RWPE1 (cell line): Measurements from ENCODE around the gene ATXN2.
A peak's percentile ranks its signal among the peaks of the same experiment; 100 is the strongest.

ENCODE experiments used
- CTCF ChIA-PET: fragments of 350-600 bp; sonication (Branson Sonifier 250); formaldehyde crosslinking; extraction: SDS; loops from one replicate; lab custom pipeline; 2021; lab: Yijun Ruan, JAX
- POLR2A ChIA-PET: fragments of 400-600 bp; formaldehyde crosslinking; extraction: SDS; loops from one replicate; lab custom pipeline; 2020; ENCODE audit warnings: antibody characterized with exemption; ENCODE audit not compliant: low non-redundant PET; lab: Yijun Ruan, JAX
- DNase-seq: peaks from one replicate; pipeline ENCODE4 v3.0.0; 2012; ENCODE audit warnings: low spot score
- H3K27ac ChIP-seq: fragments of 450-650 bp; 2 replicates; pipeline ENCODE4 v1.5.1; 2017
- TF ChIP-seq, protein P1 (sequence below): fragments of 450-650 bp; conservative IDR thresholded peaks from 2 replicates; pipeline ENCODE4 v1.5.1; 2017; ENCODE audit warnings: low read depth, mild to moderate bottlenecking

The ATXN2 gene

DNA sequence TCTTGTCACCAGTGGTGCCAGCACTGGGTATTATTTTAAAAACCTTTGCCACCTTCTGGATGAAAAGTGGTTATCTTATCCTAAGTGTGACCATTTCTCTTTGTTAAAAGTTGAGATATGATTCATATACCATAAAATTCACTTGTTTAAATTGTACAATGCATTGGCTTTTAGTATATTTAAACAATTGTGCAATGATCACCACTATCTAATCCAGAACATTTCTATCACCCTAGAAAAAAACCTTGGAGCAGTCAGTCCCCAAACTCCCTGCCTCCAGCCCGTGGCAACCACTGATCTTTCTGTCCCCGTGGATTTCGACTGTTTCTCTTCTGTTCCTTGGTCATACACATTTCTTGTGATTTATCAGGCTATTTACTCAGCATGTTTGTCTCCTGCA, 165.1 kb downstream of the ATXN2 start:
- ChIA-PET CTCF (interaction anchor here (2.2 to 2.8 kb wide), 2 partner anchors 17 to 37 kb away, joined by 8 to 10 read pairs; no protein-coding TSS in a partner anchor), POLR2A (no interaction called here)
- TF ChIP-seq, protein P1, sequence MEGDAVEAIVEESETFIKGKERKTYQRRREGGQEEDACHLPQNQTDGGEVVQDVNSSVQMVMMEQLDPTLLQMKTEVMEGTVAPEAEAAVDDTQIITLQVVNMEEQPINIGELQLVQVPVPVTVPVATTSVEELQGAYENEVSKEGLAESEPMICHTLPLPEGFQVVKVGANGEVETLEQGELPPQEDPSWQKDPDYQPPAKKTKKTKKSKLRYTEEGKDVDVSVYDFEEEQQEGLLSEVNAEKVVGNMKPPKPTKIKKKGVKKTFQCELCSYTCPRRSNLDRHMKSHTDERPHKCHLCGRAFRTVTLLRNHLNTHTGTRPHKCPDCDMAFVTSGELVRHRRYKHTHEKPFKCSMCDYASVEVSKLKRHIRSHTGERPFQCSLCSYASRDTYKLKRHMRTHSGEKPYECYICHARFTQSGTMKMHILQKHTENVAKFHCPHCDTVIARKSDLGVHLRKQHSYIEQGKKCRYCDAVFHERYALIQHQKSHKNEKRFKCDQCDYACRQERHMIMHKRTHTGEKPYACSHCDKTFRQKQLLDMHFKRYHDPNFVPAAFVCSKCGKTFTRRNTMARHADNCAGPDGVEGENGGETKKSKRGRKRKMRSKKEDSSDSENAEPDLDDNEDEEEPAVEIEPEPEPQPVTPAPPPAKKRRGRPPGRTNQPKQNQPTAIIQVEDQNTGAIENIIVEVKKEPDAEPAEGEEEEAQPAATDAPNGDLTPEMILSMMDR, result no peak
- H3K27ac ChIP-seq, result no peak overlapping the region
- no peak for DNase-seq

GRCh38 chr12:111431772-111432171, 167.3 kb downstream of the ATXN2 start:
- H3K27ac ChIP-seq, result peak overlapping the region; percentile 85

DNA sequence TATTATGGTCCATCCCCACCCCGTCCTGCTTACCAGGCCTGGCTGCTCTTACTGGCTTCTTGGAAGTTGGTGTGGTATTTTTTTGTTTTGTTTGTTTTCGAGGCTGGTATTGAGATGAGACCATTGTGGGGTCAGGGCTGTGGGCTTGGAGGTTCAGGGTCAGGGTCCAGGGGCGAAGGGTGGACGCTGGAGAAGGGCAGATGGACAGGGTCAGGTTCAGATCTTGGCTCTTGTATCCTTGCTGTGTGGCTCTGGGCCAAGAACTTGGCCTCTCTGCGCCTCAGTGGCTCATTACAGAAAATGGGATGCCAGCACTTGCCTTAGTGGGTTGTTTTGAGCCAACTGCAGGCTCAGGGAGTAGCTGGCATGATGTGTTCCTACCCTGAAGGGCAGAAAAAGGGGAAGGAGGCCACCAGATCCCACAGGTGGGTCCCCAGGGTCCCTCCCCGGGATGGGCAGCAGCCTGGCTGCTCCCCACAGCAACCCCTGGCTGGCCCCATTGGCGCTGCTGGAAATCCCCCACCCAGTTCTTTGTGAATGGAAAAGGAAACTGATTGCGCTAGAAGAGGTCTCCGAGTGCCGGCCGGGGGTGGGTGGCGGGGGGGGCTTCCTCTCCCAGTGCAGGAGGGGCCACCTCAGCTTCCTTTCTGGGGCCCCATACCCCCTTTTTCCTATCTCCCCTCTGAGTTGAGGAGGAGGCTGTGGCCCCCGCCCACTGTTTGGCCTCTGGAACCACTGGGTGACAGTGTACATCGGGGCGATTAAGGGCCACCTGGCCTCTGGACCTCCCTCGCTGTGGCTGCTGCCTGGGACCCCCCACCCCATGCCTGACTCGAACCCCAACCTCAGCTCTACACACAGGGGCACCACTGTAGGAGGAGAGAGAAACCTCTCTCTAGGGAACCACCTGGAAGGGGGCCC, 168.4 kb downstream of the ATXN2 start:
- no peak for DNase-seq
- CTCF ChIA-PET, result interaction anchor here (0.6 to 2.7 kb wide), 3 partner anchors 21 to 864 kb away, joined by 3 to 6 read pairs (median 3); no protein-coding TSS in a partner anchor
- POLR2A ChIA-PET, result no interaction called here
- H3K27ac ChIP-seq, result peak overlapping the region; percentile 85
- TF ChIP-seq, protein P1, result no peak

More at GRCh38 chr12:111431772-111432171, 167.3 kb downstream of the ATXN2 start:
- ChIA-PET POLR2A (no interaction called here), CTCF (interaction anchor here (0.6 to 1.4 kb wide), 2 partner anchors 20 to 1000 kb away, joined by 3 to 7 read pairs; no protein-coding TSS in a partner anchor)
- TF ChIP-seq, protein P1, result no peak
- no peak for DNase-seq

GRCh38 chr12:111429828-111430432, 169.2 kb downstream of the ATXN2 start:
- POLR2A ChIA-PET, result no interaction called here
- CTCF ChIA-PET, result interaction anchor here (0.6 to 2.7 kb wide), 2 partner anchors 33 to 865 kb away, joined by 3 to 6 read pairs; no protein-coding TSS in a partner anchor
- DNase-seq, result no peak
- TF ChIP-seq, protein P1, result no peak
- H3K27ac ChIP-seq, result peak overlapping the region; percentile 85

- TF ChIP-seq, protein P1, result no peak
- ChIA-PET CTCF (interaction anchor here (2.7 kb wide), 1 partner anchor 32 kb away, joined by 6 read pairs; no protein-coding TSS in a partner anchor), POLR2A (no interaction called here)
- peak overlapping the region; percentile 85 for H3K27ac ChIP-seq
- no peak for DNase-seq
Measured at GRCh38 chr12:111428728-111429175, 170.4 kb downstream of the ATXN2 start.
